Left ventricle myocardium inferior (tissue), 1 donor: ENCODE results near the gene MFAP2. TPM values are rescaled to one million over a fixed set of nuclear protein-coding genes. Genes with fewer than 3 reads are reported as not detected.

Experiments used
- DNase-seq: peaks from one replicate; pipeline ENCODE4 v3.0.0-alpha.2; 2020
- H3K27ac ChIP-seq: fragments of 200-600 bp; replicated peaks from 2 replicates; pipeline ENCODE4 v1.8.0; 2021
- H3K27me3 ChIP-seq: fragments of 200-600 bp; 2 replicates; pipeline ENCODE4 v1.8.0; 2021; ENCODE audit warnings: low read depth
- H3K36me3 ChIP-seq: fragments of 200-600 bp; 2 replicates; pipeline ENCODE4 v1.8.0; 2021
- H3K4me1 ChIP-seq: fragments of 200-600 bp; 2 replicates; pipeline ENCODE4 v1.8.0; 2021
- H3K4me3 ChIP-seq: fragments of 200-600 bp; 2 replicates; pipeline ENCODE4 v1.8.0; 2021; ENCODE audit warnings: mild to moderate bottlenecking, moderate library complexity
- H3K9me3 ChIP-seq: fragments of 200-600 bp; replicated peaks from 2 replicates; pipeline ENCODE4 v1.8.0; 2021
- intact Hi-C: fragments of 100-400 bp; cut with micrococcal nuclease; formaldehyde crosslinking; loops from one replicate; pipeline ENCODE4 v1.11.0; 2022
- total RNA-seq: library from RNA; stranded (reverse); fragmentation: NEBNext Ultra II Directional; extraction: Animal tissue kit (Norgen Biotek cat#: 25700); gene quantifications from one replicate; pipeline ENCODE4 v1.2.1, GENCODE V29; 2021
- TF ChIP-seq, protein P1 (sequence below): fragments of 200-600 bp; IDR thresholded peaks from 2 replicates; pipeline ENCODE4 v1.8.0; 2021; ENCODE audit warnings: antibody characterized with exemption, mild to moderate bottlenecking, borderline replicate concordance
- donor health status: DM: no; HTN: yes; CAD: no; lungs with severe emphysema.

Gene MFAP2
- total RNA-seq, 1 donor from 2014 or later = 3.0 TPM

DNA sequence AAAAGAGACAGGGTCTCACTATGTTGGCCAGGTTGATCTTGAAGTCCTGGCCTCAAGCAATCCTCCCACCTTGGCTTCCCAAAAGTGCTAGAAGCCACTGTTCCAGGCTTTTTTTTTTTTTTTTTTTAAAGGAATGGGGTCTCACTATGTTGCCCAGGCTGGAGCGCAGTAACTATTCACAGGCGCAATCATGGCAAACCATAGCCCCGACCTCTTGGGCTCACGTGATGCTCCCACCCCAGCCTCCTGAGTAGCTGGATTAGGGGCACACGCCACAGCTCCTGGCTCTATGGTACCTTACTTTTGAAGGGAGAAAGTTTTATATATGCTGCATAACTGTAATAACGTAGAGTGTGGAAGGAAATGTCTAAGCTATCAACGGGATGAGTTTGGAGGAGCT is 37.0 kb upstream of the MFAP2 start:
- intact Hi-C loops = no loop called here
- Histone ChIP-seq H3K36me3 (peaks cover 50% of the 10 kb centered on the region), H3K4me1 (peaks cover under 1% of the 10 kb centered on the region), H3K9me3 (no peaks in the 10 kb centered on the region), H3K27me3 (no peaks in the 10 kb centered on the region), H3K4me3 (no peak overlapping the region), H3K27ac (no peak overlapping the region)
- no peak for DNase-seq
- TF ChIP-seq, protein P1, sequence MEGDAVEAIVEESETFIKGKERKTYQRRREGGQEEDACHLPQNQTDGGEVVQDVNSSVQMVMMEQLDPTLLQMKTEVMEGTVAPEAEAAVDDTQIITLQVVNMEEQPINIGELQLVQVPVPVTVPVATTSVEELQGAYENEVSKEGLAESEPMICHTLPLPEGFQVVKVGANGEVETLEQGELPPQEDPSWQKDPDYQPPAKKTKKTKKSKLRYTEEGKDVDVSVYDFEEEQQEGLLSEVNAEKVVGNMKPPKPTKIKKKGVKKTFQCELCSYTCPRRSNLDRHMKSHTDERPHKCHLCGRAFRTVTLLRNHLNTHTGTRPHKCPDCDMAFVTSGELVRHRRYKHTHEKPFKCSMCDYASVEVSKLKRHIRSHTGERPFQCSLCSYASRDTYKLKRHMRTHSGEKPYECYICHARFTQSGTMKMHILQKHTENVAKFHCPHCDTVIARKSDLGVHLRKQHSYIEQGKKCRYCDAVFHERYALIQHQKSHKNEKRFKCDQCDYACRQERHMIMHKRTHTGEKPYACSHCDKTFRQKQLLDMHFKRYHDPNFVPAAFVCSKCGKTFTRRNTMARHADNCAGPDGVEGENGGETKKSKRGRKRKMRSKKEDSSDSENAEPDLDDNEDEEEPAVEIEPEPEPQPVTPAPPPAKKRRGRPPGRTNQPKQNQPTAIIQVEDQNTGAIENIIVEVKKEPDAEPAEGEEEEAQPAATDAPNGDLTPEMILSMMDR = no peak

DNA sequence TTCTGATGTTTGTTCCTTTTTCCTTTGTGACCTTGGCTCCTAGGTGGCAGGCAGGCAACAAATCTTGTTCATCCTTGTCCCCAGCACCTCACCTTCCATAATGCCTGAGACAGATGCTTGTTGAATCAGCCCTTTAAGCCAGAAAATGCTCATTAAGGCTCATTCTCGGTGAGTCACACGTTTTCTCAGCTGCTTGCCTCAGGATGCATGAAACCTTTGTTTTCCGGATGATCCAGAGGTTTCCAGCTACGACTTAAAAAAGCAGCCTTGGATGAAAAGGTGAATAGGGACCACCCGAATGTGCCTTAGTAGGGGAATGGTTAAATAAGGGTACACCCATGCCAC is 35.9 kb upstream of the MFAP2 start:
- intact Hi-C loops = no loop called here
- TF ChIP-seq, protein P1 = no peak
- no peak for DNase-seq
- no peak overlapping the region for H3K27ac ChIP-seq
- no peaks in the 10 kb centered on the region for H3K9me3 ChIP-seq
- no peaks in the 10 kb centered on the region for H3K27me3 ChIP-seq
- peaks cover 39% of the 10 kb centered on the region for H3K36me3 ChIP-seq
- H3K4me3 ChIP-seq = no peak overlapping the region
- H3K4me1 ChIP-seq = peaks cover 10% of the 10 kb centered on the region

DNA sequence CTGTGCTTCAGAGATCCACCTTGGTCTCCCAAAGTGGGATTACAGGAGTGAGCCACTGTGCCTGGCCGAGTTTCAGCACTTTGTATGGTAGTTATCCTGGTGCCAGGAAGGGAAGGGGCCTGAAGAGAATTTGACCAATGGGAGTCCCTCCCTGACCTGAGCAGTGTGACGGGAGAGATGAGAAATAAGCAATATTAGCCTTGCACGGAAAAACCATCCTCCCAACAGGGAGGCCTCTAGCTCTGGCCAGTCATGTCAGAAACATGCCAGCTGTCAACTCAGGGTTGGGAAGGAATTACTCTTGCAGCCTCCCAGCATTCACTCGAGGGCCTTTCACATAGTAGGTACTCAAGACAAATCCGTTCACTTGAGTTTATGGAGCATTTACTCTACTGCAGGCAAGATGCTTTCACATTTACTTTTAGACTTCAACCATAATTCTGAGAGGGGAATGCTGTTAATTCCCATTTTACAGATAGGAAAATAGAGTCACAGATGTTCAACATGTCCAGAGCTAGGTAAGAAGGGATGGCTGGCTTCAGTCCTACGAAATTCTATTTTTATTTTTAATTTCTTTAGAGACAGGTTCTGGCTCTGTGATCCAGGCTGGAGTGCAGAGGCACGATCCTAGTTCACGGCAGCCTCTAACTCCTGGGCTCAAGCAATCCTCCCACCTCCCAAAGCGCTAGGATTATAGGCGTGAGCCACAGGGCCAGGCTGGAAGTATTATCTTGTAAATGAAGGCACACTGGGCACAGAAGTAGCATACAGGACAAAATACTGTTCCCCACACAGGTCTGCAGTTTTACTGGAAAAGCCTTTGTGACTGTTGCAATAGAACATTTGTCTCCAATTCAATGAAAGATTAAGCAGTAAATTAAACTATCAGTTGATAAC is 34.5 kb upstream of the MFAP2 start:
- intact Hi-C loops = no loop called here
- TF ChIP-seq, protein P1 = no peak
- Histone ChIP-seq H3K27me3 (no peaks in the 10 kb centered on the region), H3K9me3 (no peaks in the 10 kb centered on the region), H3K4me1 (peaks cover 23% of the 10 kb centered on the region), H3K36me3 (peaks cover 25% of the 10 kb centered on the region), H3K27ac (no peak overlapping the region), H3K4me3 (no peak overlapping the region)
- DNase-seq = no peak

DNA sequence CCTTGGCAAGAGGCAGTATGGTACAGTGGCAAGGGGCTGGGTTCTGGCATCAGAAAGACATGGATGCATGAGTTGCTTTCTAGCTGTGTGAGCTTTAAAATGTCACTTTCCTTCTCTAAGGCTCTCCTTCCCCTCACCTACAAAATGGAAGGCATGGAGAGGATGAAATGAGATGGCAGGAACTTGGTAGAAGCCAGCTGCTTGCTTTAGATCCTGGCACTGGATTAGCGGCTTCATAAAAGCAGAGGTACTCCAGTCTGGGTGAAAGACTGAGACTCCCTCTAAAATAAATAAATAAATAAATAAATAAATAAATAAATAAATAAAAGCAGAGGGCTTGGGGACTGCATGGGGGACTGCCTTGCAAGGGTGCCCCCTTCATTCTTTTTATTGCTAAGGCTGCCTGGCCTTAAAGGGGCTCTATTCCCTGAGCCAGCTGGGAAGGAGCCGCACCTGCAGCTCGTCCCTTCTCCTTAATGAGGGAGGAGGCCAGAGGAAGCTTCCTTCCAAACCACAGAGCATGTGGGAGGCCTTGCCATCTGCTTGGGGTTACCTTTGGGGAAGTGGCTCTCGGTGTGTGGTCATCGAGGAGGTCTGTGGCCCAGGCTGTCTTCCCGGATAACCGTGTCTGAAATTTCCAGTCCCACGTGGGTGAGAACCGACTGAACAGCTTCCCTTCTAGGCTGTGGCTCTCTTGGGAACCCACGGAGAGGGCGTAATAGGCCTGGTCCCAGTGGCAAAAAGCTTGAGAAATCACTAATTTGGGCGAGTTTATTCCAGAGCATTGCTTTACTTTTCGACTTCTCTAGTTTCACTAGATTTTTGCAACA is 33.3 kb upstream of the MFAP2 start:
- Histone ChIP-seq H3K4me3 (no peak overlapping the region), H3K27me3 (no peaks in the 10 kb centered on the region), H3K4me1 (peaks cover 32% of the 10 kb centered on the region), H3K36me3 (peaks cover 13% of the 10 kb centered on the region), H3K27ac (no peak overlapping the region), H3K9me3 (no peaks in the 10 kb centered on the region)
- intact Hi-C loops = no loop called here
- TF ChIP-seq, protein P1 = no peak
- DNase-seq = no peak

DNA sequence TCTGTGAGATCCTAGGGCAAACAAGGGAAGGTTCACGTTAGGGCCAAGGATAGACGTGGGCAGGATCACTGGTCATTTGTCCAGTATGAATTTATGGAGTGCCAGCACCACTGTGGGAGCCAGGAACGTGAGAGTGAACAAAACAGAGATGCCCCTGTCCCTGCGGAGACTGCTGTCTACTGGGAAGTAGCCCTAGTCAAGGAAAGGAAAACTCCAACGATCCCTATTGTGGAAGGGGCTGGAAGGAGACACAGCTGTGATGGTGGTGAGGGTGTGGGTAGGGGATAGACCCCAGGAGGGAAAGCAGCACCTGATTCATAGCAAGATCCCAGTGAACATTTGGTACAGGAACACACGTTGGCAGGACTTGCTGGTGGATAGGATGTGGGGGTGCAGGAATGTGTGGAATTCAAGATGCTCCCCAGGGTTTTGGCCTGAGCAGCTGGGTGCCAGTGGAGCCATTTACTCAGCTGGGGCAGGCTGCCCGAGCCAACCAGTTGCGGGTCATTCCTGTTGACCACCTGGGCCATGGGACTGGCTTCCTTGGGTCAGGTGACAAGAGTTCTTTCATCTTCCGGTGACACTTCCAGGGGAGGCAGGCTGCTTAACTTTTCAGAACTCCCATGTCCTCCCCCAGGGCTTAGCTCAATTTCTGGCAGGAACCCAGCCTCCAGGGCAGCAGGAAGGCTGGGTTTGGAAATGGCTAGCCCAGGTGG is 32.5 kb upstream of the MFAP2 start:
- Histone ChIP-seq H3K4me3 (no peak overlapping the region), H3K9me3 (no peaks in the 10 kb centered on the region), H3K27me3 (no peaks in the 10 kb centered on the region), H3K4me1 (peaks cover 32% of the 10 kb centered on the region), H3K36me3 (peaks cover 5% of the 10 kb centered on the region), H3K27ac (no peak overlapping the region)
- TF ChIP-seq, protein P1 = no peak
- no peak for DNase-seq
- intact Hi-C loops = no loop called here
